Dedifferentiated amniotic fluid mesenchymal stem cell (primary cell): Measurements from ENCODE around the gene FKBP14.
A peak's percentile ranks its signal among the peaks of the same experiment; 100 is the strongest.
"Not testable (repeated sequence)": the region's sequence is repeated elsewhere in the genome, so short reads cannot be mapped to it uniquely, and the experiment has no call there.

ENCODE experiments used
- DNase-seq: peaks from one replicate; pipeline ENCODE4 v3.0.0-alpha.2; 2016; ENCODE audit errors: extremely low spot score

Gene FKBP14

DNA sequence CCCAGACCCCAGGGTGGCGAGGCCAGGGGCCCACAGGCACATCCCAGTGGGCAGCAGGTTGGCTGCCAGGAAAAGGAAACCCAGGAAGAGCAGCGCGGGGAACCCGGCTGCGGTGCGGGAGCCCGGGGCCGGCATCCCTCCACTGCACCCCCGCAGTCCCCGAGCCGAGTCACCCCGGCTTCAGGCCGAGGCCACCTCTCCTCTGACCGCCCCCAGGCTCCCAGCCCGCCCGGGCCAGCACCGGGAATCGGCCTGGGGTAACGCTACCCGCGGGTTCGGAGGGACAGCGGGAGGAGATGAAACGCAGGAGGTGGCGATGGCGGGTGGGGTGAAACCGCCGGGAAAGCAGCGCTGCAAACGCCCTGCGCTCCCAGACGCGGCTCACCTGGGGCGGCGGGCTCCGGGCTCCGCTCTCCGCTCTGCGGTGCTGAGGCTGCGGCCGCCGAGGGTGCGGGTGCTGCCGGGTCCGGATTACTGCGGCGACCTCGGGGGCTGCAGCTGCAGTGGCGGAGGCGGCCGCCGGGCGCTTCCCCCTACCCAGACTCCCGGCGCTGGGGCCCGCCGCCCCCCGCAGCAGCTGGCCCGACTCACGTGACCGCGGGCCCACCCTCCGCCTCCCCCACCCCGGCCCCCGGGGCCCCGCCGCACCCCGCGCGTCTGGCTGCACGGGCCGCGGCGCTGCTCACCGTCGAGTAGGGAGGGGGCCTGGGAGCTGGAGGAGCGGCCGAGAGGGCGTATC lies 37.1 kb downstream of the FKBP14 start, which contains the start of gene SCRN1:
SCRN1 (minus strand) TSS at position 545 of the 739 bp plus-strand sequence. CDS start 20,734 bp downstream, outside the sequence.
- DNase-seq = no peak

DNA sequence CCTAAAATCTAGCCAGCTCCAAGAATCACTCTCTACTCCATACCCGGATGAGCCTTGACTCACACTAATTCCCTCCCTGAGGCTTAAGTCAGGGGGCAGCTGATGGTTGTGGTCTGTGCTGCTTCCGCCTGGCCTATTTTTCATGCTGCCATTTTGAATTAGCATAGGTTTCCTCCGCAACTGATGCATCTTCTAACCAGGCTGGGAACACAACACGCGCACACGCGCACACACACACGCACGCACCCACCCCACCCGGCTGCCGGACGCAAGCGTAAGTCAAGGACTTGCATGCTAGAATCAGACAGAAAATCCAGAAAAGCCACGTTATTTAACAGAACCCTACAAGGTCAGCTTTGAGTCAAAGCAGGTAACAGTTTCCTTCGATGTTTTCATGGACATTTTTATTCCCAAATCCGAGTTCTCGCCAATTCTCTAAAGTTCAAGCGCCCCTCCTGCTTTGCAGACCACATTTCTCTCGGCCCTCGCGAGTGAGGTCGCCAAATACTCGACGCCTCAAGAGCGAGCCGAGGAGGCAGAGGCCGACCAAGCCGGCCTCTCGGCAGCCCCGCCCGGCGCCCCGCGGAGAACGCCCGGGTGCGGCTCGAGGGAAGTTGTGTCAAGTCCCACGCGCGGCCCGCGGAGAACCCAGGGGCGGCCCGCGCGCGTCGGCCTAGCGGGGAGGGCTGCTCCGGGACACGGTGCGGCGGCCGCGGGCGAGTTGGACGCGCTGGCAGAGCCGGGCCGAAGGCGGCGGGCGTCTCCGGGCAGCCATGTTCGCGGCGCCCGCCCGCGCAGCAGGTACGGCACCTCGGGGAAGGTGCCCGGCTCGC lies 37.9 kb downstream of the FKBP14 start:
- peak; percentile 62 for DNase-seq

DNA sequence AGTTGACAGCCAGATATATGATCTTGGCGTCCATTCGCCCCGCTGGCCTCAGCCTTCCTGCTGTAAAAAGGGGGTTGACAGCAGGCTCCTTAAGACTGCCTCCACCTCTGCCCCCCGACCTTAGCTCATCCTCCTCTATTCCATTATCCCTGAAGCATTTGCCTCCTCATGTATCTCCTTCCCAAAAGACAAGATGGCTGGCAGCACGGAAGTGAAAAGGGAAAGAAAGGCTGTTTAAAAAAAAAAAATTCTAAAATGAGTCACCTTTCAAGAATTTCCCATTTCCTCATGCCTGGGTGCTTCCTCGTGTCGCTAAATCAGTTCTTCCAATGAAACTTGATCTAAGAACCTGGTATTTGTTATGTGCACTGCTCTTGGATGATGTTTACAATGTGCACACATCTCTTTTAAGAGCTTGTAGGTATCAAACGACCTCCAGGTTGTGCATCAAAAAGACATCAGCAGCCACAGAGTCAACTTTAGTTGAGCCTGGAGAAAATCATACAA lies 38.6 kb downstream of the FKBP14 start:
- peak; percentile 90 for DNase-seq

DNA sequence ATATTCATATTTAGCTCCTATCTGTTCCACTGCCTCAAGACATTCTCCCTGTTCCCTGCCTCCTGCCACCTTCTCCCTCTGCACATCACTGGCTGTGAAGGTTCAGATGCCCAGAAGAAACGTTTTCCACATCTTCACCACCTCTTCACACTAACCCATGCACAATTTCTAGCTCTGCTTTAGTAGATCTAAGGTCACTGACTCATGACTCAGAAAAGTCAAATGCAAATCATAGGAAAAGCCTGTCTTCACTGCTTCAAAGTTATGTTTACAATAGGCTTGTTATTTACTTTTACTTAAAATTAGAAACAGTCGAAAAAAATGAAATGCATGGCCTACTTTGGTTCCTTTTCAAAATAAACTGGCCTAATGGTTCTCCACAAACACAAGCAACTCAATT lies 39.4 kb downstream of the FKBP14 start:
- DNase-seq = no peak

DNA sequence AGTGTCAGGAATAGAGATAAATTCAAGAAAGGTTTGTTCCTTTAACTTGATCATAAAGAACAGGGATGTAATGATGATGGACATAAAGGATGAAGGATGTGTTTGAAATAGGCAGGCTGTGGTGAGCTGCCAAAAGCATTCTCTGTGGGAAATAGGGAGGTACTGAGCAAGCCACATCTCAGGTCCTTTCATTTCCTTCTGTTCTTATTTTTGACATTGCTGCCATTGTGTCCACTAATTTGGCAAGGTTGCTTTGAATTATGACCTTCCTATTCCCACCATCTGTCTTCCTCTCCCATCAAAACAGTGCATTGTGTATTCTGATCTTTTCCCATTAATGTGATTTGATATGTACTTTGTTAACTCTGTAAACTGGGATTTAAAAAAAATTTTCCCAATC lies 46.4 kb downstream of the FKBP14 start:
- DNase-seq = no peak

DNA sequence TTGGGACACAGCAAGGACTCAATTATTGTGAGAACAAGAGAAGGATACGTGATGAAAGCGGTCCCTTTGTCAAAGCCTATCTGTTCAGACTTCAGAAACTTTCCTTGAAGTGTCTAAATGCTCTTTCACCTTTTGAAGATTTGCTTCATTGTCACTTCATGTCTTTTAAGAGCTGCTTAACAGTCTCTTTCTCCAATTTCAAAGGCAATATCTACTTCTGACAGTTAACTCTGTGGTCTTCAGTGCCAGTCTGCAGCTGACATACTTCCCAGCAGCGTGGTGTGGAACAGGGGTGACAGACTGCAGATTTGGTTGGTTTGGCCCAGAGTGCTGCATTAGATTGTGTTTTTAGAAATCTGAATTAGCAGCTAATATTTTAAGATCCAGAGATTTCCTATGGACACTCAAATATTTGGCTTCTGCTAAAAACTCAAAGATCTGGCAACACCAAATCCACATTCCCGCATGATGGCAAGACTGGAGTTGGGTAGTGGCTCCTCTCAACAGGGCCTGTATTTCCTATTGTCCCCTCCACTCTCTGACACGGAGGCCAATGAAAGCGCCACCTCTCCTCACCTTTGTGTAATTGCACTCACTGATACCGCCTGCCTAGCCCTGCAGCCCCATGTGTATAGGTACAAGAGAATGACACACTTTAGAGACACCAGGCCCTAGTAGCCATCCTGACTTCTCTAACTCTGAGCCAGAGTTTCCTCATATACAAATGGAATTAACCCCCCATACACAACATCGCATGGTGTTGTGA lies 48.4 kb downstream of the FKBP14 start:
- no peak for DNase-seq

DNA sequence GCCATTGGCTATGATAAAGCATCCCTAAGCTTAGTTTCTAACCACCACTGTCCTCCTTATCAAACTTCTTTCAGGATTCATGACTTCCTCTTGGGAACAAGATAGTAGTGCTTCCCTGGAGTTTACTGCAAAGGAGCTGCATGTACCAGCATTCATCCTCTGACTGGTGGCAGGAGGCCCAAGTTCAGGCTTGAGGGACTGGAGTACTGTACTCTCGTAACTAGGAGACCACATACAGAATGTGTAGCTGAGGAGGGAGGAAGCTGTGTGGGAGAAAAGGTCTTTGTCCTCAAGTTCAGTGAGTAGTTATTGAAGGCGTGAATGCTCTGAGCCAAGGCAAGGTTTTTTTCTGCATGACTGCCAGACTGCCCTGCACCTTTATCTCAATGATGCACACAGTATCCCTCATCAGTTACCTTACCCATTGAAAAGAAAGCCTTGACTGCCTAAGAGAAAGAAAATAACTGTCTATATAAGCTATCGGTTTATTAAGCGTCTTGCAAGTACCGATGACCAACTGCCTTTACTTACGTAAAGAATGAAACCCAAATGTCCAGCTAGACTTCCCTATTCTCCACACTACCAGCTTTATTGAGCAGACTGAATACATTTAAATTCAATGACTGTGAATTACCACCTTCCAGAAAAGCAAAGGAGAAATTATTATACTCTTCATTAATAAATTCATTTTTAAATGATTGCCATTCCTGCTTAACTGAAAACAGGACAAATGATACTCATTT lies 49.7 kb downstream of the FKBP14 start:
- DNase-seq = no peak

DNA sequence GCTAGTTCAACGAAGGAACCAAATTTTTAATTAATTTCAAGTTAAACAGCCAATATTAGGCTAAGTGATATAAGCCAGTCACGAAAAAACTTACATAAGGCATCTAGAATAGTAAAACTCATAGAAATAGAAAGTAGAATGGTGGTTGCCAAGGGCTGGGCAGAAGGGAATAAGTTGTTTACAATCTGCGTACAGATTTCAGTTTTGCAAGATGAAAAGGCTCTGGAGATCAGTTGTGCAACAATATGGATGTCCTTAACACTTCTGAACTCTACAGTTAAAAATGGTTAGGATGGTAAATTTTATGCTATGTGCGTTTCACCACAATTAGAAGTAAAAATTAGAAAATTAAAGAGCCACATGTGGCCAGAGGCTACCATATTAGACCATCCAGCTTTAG lies 50.2 kb downstream of the FKBP14 start:
- no peak for DNase-seq

DNA sequence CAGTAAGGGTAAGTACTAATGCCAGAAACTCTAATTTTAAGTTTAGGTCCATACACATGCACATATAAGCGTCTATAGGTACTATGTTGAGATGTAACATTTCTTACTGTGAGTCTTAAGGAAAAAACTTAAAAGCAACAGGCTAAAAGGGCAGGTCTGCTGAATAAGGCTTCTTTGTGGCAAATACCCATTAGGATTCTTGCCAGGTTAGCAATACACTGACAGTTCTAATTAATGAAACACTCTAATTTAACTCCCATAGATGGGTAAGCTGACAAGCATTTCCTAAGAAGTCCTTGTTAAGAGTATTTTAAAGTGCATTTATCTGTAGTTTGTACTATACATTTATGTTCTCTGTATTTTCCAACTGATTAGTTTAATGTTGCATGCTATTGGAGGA lies 50.9 kb downstream of the FKBP14 start:
- DNase-seq = no peak

DNA sequence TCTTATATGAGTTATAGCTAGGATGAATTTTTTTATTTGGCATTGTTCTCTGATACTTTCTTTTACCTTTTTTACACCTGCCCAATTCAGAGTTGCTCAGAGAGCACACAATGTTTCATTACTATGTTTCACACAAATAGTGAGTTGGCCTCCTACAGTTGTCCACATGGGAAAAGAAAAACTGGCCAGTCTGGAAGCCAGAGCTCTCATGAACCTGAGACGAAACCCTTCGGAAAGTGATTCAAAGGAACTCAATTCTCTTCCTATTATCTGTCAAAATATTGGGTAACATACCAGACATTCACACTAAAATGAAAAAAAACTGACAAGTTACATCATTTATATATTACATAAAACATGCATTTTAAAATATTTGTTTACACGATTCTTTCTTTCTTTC lies 52.2 kb downstream of the FKBP14 start:
- DNase-seq = no peak

DNA sequence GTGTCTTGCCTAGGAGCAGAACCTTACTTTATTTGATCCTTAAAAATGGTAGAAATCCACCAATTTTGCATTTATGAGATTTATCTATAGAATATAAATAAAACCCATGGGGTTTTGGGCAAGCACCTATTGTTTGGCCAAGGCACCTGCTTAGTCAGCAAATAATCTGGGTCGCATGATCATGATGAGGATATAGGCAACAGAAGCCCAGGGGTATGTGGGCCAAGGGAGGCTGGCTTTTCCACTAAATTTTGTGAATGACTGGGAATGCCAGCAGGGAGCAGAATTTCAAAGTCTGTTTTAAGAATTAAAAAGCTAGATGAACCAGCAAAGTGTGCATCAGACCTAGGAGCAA lies 54.2 kb downstream of the FKBP14 start:
- DNase-seq = no peak

DNA sequence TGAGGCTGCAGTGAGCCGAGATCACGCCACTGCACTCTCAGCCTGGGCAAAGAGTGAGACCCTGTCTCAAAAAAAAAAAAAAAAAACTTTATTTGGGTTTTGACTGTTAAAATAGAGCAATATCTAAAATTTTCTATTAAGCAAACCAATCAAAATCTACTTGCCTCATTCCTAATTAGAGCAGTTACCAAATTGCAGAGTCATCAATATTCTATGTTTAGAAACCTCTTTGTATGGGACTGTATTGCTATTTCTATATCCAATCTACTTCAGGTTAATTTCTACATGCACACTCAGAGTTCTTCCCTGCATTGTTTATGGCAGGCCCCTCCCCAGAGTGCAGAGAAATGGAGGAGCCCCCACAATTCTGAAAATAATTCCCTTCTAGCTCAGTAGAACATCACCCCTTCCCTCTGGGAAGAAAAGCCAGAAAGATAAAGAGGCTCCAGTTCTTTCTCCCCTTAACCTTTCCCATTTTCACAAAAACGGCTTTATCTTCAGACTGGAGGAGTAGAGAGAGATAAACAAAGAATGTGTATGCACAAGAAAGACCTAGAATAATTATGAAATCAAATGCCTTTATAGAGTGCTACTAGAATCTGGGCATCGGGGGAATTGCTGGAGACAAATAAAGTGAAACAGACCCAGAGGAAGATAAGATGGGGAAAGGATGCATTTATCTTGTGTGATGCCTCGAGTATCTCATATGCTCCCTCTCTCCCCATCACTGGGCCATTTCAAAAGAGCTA lies 54.8 kb downstream of the FKBP14 start:
- no peak for DNase-seq

DNA sequence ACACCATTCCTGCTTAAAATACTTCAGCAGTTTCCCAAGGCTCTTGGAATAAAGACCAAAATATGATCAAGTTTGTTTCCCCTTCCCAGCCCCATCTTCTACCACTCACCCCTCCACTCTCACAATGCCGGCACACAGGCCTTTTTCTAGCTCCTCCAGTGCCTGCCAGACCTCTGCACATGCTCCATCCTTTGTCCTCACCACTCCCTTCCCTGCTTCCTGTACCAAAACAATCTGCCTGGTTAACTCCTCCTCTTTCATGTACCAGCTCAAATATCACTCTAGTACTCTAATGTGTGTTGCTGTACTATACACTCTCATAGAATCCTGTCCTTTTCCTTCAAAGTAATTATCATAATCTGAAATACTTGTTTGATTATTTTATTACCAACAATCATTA lies 56.3 kb downstream of the FKBP14 start:
- no peak for DNase-seq

DNA sequence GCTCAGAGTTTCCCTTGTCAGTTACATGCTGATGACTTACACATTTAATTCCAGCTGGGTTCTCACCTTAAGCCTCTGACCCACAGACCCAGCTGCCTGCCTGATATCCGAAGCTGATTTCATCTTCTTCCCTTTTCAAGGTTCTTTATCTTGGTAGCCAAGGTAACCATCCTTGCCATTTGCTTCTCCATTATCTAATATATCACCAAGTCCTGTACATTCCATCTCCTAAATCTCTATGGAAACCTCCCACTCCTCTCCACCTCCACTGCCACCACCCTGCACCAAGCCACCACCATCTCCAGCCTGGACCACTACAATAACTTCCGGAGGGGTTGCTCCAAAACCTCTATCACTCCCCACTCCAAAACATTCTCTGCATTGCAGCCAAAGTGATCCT lies 56.8 kb downstream of the FKBP14 start:
- DNase-seq = no peak

DNA sequence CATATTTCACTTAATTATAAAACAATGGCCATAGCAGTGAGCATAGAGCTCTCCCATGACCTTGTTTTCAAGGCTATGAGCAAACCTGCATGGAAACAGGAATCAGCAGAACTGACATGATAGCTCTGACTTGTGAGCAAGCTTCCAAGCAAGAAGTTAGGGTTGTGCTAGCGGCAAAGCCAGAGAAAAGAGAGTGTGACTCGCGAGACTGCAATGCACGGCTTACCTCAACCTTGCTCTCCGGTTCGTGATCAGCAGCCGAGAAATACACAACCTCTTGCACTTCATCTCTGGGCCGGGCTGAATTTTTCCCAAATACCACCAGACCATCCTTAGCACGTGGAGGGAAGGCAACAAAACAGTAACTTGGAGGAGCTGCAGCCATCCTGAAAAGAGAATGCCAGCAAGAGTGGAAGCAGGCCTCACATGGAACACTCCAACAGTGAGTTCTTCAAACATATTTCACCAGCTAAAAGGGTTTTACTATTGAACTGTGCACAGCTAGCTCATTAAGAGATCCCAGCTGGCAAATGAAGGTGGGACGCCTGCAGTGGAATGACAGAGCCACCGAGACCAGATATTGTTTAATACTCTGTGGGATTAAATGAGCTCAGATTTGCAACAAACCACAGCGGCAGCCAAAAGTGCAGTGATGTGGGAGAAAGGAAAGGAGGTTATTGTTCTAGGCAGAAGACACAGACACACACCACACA lies 57.7 kb downstream of the FKBP14 start:
- peak; percentile 19 for DNase-seq

DNA sequence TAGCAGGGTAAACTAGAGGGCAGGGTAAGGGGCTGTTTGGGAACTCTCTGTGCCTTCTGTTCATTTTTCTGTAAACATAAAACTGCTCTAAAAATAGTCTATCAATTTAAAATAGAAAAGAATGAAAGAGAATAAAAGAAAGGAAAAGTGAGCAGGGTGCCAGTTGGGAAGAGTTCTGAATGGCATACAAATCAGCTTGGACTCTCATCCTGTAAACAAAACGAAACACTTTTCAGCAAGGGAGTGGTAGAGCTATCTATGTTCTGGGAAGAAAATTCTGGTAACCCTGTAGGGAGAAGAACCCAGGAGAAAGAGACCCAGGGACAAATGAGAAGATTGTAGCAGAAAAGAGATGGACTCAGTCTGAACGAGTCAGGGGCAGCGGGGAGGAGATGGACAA lies 61.5 kb downstream of the FKBP14 start:
- no peak for DNase-seq

DNA sequence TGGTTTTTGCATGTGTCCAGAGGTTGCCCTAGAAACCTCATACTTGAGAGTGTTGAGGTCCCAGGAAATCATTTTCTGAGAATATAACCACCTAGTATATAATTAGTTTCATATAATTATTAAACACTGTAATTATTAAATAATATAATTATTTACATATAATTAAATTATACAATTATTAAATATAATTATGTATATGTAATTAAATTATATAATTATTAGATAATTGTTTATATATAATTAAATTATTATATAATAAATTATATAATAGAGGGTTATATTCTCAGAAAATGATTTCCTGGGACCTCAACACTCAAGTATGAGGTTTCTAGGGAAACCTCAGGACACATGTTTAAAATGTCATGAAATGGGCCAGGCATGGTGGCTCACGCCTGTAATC lies 64.5 kb downstream of the FKBP14 start:
- DNase-seq = no peak

DNA sequence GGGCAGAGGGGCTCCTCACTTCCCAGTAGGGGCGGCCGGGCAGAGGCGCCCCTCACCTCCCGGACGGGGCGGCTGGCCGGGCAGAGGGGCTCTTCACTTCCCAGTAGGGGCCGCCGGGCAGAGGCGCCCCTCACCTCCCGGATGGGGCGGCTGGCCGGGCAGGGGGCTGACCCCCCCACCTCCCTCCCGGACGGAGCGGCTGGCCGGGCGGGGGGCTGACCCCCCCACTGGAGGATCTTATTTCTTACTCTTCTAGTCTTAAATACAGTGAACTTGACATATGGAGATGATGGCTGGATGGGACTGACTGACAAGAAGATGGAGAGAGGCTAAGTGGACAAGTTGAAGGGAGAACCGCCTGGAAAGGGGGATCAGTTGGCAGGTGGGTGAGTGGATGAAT lies 64.9 kb downstream of the FKBP14 start:
- DNase-seq = not testable (repeated sequence)
